AG04450 (cell line): ENCODE results near the gene RHOBTB1. TPM values are rescaled to one million over a fixed set of nuclear protein-coding genes. Genes with fewer than 3 reads are reported as not detected.

ENCODE experiments used
- CTCF ChIA-PET: fragments of 300-600, 350-600 bp; formaldehyde crosslinking; extraction: SDS; loops from one replicate; lab custom pipeline; 2022; ENCODE audit warnings: antibody characterized with exemption, inconsistent platforms; lab: Charles Lee
- POLR2A ChIA-PET: fragments of 350-600 bp; formaldehyde crosslinking; extraction: SDS; loops from one replicate; lab custom pipeline; 2021; ENCODE audit warnings: antibody characterized with exemption, inconsistent platforms; lab: Yijun Ruan, JAX
- DNase-seq: peaks from one replicate; pipeline ENCODE4 v3.0.0-alpha.2; 2011; ENCODE audit warnings: low read depth, low spot score
- H3K27ac ChIP-seq: one replicate; pipeline ENCODE4 v1.5.1; 2012; ENCODE audit warnings: low read depth, low read length, control low read depth
- H3K27me3 ChIP-seq: one replicate; pipeline ENCODE4 v1.6.0; 2012; ENCODE audit warnings: low read length; ENCODE audit not compliant: control insufficient read depth, insufficient read depth
- H3K4me3 ChIP-seq: 2 replicates; pipeline ENCODE4 v1.5.1; 2011; ENCODE audit warnings: mild to moderate bottlenecking, low read depth, low read length, control low read depth
- H3K9me3 ChIP-seq: 2 replicates; pipeline ENCODE4 v1.5.1; 2012; ENCODE audit warnings: low read length; ENCODE audit not compliant: control insufficient read depth, insufficient read depth
- polyA plus RNA-seq: library from polyadenylated mRNA; depleted of rRNA; stranded (reverse); fragments of >200 nt; gene quantifications from 2 replicates; pipeline ENCODE4 v1.2.3, GENCODE V29; 2011
- TF ChIP-seq, protein P1 (sequence below): IDR thresholded peaks from 2 replicates; pipeline ENCODE4 v1.5.1; 2011; ENCODE audit warnings: low read depth, low read length, control low read depth, inconsistent platforms

The RHOBTB1 gene
- polyA plus RNA-seq, 1 experiment: 37.4 TPM

DNA sequence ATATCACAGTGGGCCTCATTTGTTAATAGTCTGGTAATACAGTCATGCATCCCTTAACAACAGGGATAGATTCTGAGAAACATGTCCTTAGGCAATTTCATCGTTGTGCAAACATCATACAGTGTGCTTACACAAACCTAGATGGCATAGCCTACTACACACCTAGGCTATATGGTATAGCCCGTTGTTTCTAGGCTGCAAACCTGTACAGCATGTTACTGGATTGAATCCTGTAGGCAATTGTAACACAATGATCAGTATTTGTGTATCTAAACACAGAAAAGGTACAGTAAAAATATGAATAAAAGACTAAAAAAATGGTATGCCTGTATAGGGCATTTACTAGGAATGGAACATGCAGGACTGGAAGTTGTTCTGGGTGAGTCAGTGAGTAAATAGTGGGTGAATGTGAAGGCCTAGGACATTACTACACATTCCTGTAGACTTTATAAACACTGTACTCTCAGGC, 12.0 kb upstream of the RHOBTB1 start:
- H3K4me3 ChIP-seq: no peak overlapping the region
- H3K9me3 ChIP-seq: no peaks in the 10 kb centered on the region
- CTCF ChIA-PET: interaction anchor here (1.2 kb wide), 1 partner anchor 9 kb away, joined by 3 read pairs; no protein-coding TSS in a partner anchor
- H3K27me3 ChIP-seq: no peaks in the 10 kb centered on the region
- TF ChIP-seq, protein P1, sequence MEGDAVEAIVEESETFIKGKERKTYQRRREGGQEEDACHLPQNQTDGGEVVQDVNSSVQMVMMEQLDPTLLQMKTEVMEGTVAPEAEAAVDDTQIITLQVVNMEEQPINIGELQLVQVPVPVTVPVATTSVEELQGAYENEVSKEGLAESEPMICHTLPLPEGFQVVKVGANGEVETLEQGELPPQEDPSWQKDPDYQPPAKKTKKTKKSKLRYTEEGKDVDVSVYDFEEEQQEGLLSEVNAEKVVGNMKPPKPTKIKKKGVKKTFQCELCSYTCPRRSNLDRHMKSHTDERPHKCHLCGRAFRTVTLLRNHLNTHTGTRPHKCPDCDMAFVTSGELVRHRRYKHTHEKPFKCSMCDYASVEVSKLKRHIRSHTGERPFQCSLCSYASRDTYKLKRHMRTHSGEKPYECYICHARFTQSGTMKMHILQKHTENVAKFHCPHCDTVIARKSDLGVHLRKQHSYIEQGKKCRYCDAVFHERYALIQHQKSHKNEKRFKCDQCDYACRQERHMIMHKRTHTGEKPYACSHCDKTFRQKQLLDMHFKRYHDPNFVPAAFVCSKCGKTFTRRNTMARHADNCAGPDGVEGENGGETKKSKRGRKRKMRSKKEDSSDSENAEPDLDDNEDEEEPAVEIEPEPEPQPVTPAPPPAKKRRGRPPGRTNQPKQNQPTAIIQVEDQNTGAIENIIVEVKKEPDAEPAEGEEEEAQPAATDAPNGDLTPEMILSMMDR: no peak
- no peak for DNase-seq
- H3K27ac ChIP-seq: no peak overlapping the region
- POLR2A ChIA-PET: interaction anchor here (0.7 kb wide), 1 partner anchor 20 kb away, joined by 3 read pairs; no protein-coding TSS in a partner anchor

DNA sequence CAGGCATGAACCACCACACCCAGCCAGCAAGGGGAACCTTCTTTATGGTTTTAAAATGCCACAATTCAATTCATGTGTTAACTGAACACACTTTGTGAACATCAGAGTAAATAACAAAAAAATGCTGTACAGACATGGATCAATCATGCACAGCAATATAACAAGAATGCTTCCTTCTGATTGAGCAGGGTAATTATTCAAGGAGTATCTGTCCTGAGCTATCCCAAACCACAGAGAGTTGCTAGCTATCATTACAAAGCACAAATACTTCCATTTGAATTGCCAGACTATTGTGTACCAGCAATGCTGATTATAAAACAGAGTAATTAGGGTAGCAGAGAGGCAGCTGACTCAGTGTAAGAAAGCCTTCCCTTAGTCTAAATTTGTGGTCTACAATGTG, 11.3 kb upstream of the RHOBTB1 start:
- CTCF ChIA-PET: interaction anchor here (1.2 kb wide), 1 partner anchor 9 kb away, joined by 3 read pairs; no protein-coding TSS in a partner anchor
- TF ChIP-seq, protein P1: no peak
- DNase-seq: no peak
- H3K27ac ChIP-seq: no peak overlapping the region
- POLR2A ChIA-PET: interaction anchor here (1.2 kb wide), 1 partner anchor 12 kb away, joined by 3 read pairs; no protein-coding TSS in a partner anchor
- no peak overlapping the region for H3K4me3 ChIP-seq
- H3K27me3 ChIP-seq: no peaks in the 10 kb centered on the region
- no peaks in the 10 kb centered on the region for H3K9me3 ChIP-seq

DNA sequence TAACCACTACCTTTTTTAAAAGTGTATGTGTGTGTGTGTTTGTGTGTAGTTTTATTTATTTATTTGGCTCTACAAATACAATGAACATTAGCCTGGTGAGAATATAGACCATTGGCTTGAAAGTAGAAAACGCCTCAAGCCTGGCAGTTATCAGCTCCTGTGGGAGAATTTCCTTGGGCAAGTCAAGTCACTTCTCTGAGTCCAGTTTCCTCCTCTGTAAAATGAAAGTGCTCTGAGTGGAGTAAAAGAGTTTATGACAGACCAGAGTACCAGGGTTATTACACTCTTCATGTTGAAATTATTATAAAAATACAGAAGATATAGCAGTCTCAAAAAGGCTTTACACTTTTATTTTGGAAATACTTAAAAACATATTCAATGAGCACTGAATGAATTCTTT, 10.1 kb upstream of the RHOBTB1 start:
- CTCF ChIA-PET: no interaction called here
- TF ChIP-seq, protein P1: no peak
- no peak overlapping the region for H3K4me3 ChIP-seq
- no peaks in the 10 kb centered on the region for H3K27me3 ChIP-seq
- POLR2A ChIA-PET: no interaction called here
- no peak overlapping the region for H3K27ac ChIP-seq
- no peaks in the 10 kb centered on the region for H3K9me3 ChIP-seq
- no peak for DNase-seq

DNA sequence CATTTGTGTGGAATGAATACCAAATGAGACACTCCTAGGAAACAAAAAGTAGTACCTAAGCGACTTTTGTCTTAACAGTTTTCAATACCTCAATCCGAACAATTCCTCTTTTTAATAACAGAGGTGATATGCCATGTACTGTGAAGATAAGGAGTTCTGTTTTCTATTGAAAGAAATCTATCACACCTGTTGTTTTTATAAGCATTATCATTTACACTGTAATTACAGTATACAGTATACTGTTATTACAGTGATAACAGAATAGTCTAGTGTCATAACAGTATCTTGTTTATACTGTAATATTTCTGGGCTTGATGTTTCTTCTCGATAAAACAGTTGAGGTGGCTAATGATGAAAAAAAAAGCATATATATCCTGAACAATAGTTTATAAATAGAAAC, 9.4 kb upstream of the RHOBTB1 start:
- TF ChIP-seq, protein P1: no peak

DNA sequence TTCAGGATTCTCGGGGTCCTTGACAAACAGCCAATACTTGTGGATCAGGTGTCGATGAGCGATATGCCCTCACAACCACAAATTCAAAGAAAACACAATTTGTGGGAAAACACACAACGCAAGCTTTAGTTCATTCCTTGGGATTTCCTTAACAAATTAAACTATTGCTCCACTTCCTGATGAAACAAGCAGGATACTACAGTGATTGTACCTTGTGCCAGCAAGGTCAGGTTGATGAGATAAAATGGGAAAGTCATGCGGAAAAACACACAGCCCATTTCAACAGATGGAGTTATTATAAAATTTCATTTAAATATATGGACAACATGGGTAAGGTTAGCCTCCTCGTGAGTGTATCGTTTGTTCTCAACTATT, 8.8 kb upstream of the RHOBTB1 start:
- no peak overlapping the region for H3K4me3 ChIP-seq
- H3K9me3 ChIP-seq: no peaks in the 10 kb centered on the region
- no peak for DNase-seq
- H3K27me3 ChIP-seq: no peaks in the 10 kb centered on the region
- ChIA-PET POLR2A (no interaction called here), CTCF (no interaction called here)
- H3K27ac ChIP-seq: no peak overlapping the region
- TF ChIP-seq, protein P1: no peak

More for the DNA sequence above, 9.4 kb upstream of the RHOBTB1 start:
- Histone ChIP-seq H3K4me3 (no peak overlapping the region), H3K9me3 (no peaks in the 10 kb centered on the region), H3K27me3 (no peaks in the 10 kb centered on the region), H3K27ac (no peak overlapping the region)
- DNase-seq: no peak
- ChIA-PET CTCF (no interaction called here), POLR2A (no interaction called here)
